ENCODE results near the gene PPP1R16B.

- TF ChIP-seq EZH2 (IDR thresholded peaks at IDR 0.05) (no peak), POLR2AphosphoS5 (IDR thresholded peaks at IDR 0.05; ENCODE audit: borderline replicate concordance, low read depth, low read length) (no peak), FOXP2 (optimal IDR thresholded peaks at IDR 0.05; ENCODE audit: control extremely low read depth, extremely low read length, insufficient read depth) (no peak)
Observed at GRCh38 chr20:38962928-38963401, 157.5 kb downstream of the PPP1R16B start.

Measured in SK-N-MC (cell line).